ENCODE data around the gene SIM2. TPM values are rescaled to one million over a fixed set of nuclear protein-coding genes. Genes with fewer than 3 reads are reported as not detected.

Gene SIM2
- total and polyA plus RNA-seq, 7 experiments from 2014 or later = 0.12 TPM; not detected in 6

DNA sequence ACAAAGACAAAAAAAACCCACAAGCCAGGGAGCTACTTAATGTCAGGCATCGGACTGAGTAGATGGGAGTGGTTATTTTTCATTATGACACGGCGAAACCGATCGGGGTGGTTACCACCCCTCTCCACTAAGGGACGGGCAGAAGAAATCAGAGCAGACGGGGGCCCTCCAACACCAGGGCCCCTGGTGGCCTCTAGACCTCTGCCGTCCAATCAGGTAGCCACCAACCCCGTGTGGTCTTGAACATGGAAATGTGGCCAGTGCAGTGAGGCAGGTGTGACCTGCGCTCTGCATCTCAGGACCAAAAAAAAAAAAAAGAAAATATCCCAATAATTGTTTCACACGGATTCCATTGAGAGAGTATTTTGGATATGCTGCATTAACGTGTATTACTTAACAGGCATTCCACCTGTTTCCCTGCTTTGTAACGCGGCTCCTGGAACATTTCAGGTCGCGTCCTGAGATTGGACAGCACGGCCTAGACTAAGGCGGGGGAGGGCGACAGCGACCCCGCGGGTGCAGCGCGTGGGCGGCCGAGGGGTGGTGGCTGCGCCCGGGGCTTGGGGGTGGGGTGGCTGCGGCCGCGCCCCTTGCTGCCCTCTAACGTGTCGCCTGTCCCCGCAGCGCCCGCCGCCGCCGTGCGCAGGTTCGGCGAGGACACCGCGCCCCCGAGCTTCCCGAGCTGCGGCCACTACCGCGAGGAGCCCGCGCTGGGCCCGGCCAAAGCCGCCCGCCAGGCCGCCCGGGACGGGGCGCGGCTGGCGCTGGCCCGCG is 48.3 kb downstream of the SIM2 start:
- Mint-ChIP-seq H3K27me3 (peaks cover 45 to 69% (median 56%) of the 10 kb centered on the region in 5 donors), H3K9me3 (no peaks in the 10 kb centered on the region), H3K4me3 (peak overlapping the region in 9 of 10 donors; percentile 36 to 79 (median 64)), H3K36me3 (peaks cover 0 to 29% (median 21%) of the 10 kb centered on the region in 5 donors), H3K27ac (no peak overlapping the region), H3K4me1 (peaks cover 9 to 23% (median 17%) of the 10 kb centered on the region in 7 donors)
- Histone ChIP-seq H3K27me3 (ENCODE audit: control insufficient read depth in 2 of 2, insufficient read depth in 2 of 2, low read length in 2 of 2) (no peaks in the 10 kb centered on the region), H3K27ac (ENCODE audit: low read depth, low read length) (no peak overlapping the region), H3K36me3 (ENCODE audit: control insufficient read depth in 2 of 3, insufficient read depth in 3 of 3, low read length in 3 of 3) (no peaks in the 10 kb centered on the region), H3K9me3 (ENCODE audit: control insufficient read depth in 2 of 3, low read length in 3 of 3) (no peaks in the 10 kb centered on the region), H3K4me1 (ENCODE audit: control insufficient read depth in 2 of 2, insufficient read depth in 2 of 2, low read length in 2 of 2) (no peaks in the 10 kb centered on the region), H3K4me3 (ENCODE audit: low read length) (no peak overlapping the region)
- DNase-seq (no peak), ATAC-seq (no peak)
- ChIA-PET POLR2A (no interaction called here), CTCF (no interaction called here)
- intact Hi-C loops (cut with micrococcal nuclease) = loop anchor here in 1 of 2 donors (2.0 kb wide), 1 partner anchor 180 kb away; no protein-coding TSS in a partner anchor

DNA sequence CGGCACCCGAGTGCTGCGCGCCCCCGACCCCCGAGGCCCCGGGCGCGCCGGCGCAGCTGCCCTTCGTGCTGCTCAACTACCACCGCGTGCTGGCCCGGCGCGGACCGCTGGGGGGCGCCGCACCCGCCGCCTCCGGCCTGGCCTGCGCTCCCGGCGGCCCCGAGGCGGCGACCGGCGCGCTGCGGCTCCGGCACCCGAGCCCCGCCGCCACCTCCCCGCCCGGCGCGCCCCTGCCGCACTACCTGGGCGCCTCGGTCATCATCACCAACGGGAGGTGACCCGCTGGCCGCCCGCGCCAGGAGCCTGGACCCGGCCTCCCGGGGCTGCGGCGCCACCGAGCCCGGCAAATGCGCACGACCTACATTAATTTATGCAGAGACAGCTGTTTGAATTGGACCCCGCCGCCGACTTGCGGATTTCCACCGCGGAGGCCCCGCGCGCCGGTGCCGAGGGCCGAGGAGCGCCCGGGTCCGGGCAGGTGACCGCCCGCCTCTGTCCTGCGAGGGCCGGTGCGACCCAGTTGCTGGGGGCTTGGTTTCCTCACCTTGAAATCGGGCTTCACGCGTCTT is 49.0 kb downstream of the SIM2 start:
- Mint-ChIP-seq H3K4me1 (peaks cover 9 to 23% (median 17%) of the 10 kb centered on the region in 7 donors), H3K27me3 (peaks cover 45 to 69% (median 56%) of the 10 kb centered on the region in 5 donors), H3K9me3 (no peaks in the 10 kb centered on the region), H3K36me3 (peaks cover 0 to 36% (median 25%) of the 10 kb centered on the region in 5 donors), H3K27ac (no peak overlapping the region), H3K4me3 (peak overlapping the region in 9 of 10 donors; percentile 21 to 81 (median 57))
- Histone ChIP-seq H3K27ac (ENCODE audit: low read depth, low read length) (no peak overlapping the region), H3K27me3 (ENCODE audit: control insufficient read depth in 2 of 2, insufficient read depth in 2 of 2, low read length in 2 of 2) (no peaks in the 10 kb centered on the region), H3K4me3 (ENCODE audit: low read length) (no peak overlapping the region), H3K4me1 (ENCODE audit: control insufficient read depth in 2 of 2, insufficient read depth in 2 of 2, low read length in 2 of 2) (no peaks in the 10 kb centered on the region), H3K36me3 (ENCODE audit: control insufficient read depth in 2 of 3, insufficient read depth in 3 of 3, low read length in 3 of 3) (no peaks in the 10 kb centered on the region), H3K9me3 (ENCODE audit: control insufficient read depth in 2 of 3, low read length in 3 of 3) (no peaks in the 10 kb centered on the region)
- CTCF ChIA-PET = no interaction called here
- ATAC-seq (peak; percentile 49), DNase-seq (peak in 3 of 9 donors; percentile 10 to 59 (median 10))
- intact Hi-C loops (cut with micrococcal nuclease) = loop anchor here in 1 of 2 donors (2.0 kb wide), 1 partner anchor 179 kb away; no protein-coding TSS in a partner anchor
- POLR2A ChIA-PET = no interaction called here

DNA sequence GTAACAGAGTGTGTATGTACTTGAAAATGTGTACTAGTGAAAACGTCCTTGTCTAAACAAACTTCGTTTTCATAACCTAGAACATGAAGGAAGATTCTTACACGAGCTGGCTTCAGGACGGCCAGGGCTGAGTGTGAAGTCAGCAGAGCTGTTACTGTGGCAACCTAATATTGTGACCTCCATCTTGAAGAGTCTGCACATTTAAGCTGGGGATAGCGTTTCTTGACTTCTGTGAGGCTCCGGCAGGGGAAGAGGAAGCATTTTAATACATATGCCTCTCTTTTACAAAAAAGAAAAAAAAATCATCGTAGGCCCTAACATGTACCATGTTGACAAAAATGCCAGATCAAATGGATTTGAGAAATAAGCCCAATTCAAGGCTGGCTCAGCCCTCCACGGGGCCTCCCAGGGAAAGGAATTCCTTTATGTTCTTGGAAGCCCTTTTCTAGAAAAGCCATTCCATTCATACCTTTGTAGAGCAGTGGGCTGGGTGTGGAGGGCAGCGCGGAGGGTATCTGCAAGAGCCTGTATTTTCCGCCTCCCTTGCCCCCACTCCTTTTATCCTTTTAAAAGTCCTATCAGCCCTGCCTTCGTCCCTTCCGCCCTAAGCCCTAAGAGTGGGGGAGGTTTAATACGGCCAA is 51.1 kb downstream of the SIM2 start:
- H3K9me3 Mint-ChIP-seq = no peaks in the 10 kb centered on the region
- intact Hi-C loops (cut with micrococcal nuclease) = no loop called here
- H3K4me3 Mint-ChIP-seq = peak overlapping the region in 1 of 10 donors; percentile 27
- Histone ChIP-seq H3K4me3 (ENCODE audit: low read length) (no peak overlapping the region), H3K4me1 (ENCODE audit: control insufficient read depth in 2 of 2, insufficient read depth in 2 of 2, low read length in 2 of 2) (no peaks in the 10 kb centered on the region), H3K27ac (ENCODE audit: low read depth, low read length) (no peak overlapping the region), H3K27me3 (ENCODE audit: control insufficient read depth in 2 of 2, insufficient read depth in 2 of 2, low read length in 2 of 2) (no peaks in the 10 kb centered on the region), H3K36me3 (ENCODE audit: control insufficient read depth in 2 of 3, insufficient read depth in 3 of 3, low read length in 3 of 3) (no peaks in the 10 kb centered on the region), H3K9me3 (ENCODE audit: control insufficient read depth in 2 of 3, low read length in 3 of 3) (no peaks in the 10 kb centered on the region)
- peaks cover 9 to 23% (median 17%) of the 10 kb centered on the region in 7 donors for H3K4me1 Mint-ChIP-seq
- ChIA-PET POLR2A (no interaction called here), CTCF (no interaction called here)
- DNase-seq (no peak), ATAC-seq (no peak)
- H3K27me3 Mint-ChIP-seq = peaks cover 37 to 50% (median 43%) of the 10 kb centered on the region in 5 donors
- peaks cover 0 to 58% (median 46%) of the 10 kb centered on the region in 5 donors for H3K36me3 Mint-ChIP-seq
- H3K27ac Mint-ChIP-seq = no peak overlapping the region

DNA sequence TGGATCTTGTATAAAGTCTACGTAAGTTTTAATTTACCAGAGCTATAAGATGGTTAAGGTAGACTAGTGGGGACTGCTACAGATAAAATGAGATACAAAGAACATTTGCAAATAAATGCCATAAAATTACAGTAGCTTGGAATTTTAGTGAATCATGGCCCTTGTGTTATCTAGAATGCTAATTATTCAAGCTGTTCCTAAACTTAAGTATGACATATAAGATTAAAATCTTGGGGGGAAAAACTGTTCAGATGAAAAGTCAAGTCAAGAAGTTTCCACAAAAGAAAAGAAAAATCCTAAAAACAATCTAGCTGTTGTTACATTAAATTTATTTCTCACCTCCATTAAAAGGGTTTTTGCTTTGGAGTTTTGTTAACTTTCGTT is 51.7 kb downstream of the SIM2 start:
- ChIA-PET CTCF (no interaction called here), POLR2A (no interaction called here)
- Histone ChIP-seq H3K36me3 (ENCODE audit: control insufficient read depth in 2 of 3, insufficient read depth in 3 of 3, low read length in 3 of 3) (peaks cover 0 to 3% (median 0%) of the 10 kb centered on the region in 3 experiments), H3K4me3 (ENCODE audit: low read length) (no peak overlapping the region), H3K27ac (ENCODE audit: low read depth, low read length) (no peak overlapping the region), H3K9me3 (ENCODE audit: control insufficient read depth in 2 of 3, low read length in 3 of 3) (no peaks in the 10 kb centered on the region), H3K27me3 (ENCODE audit: control insufficient read depth in 2 of 2, insufficient read depth in 2 of 2, low read length in 2 of 2) (no peaks in the 10 kb centered on the region), H3K4me1 (ENCODE audit: control insufficient read depth in 2 of 2, insufficient read depth in 2 of 2, low read length in 2 of 2) (no peaks in the 10 kb centered on the region)
- Mint-ChIP-seq H3K36me3 (peaks cover 0 to 63% (median 50%) of the 10 kb centered on the region in 5 donors), H3K4me1 (peaks cover 9 to 23% (median 17%) of the 10 kb centered on the region in 7 donors), H3K4me3 (no peak overlapping the region), H3K27me3 (peaks cover 32 to 45% (median 38%) of the 10 kb centered on the region in 5 donors), H3K9me3 (no peaks in the 10 kb centered on the region), H3K27ac (no peak overlapping the region)
- no peak for ATAC-seq
- DNase-seq = no peak
- intact Hi-C loops (cut with micrococcal nuclease) = no loop called here

DNA sequence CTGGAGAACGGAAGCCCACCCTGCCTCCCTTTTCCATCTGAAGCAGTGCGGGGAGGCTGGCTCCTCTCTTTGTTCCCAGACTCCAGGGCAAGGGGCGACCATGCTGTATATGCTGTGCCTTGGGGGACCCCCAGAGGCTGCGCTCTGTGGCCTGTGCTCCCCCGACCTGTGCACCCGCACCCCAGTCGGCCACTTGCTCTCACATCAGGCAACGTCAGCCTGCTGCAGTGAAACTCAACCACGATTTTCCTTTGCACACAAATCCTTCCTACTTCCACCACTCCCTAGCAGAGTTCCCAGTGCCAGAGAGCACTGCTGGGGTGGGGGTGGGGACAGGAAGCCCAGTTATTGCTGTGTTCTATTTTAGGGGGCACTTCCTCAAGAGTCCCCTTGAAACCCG is 52.5 kb downstream of the SIM2 start:
- Histone ChIP-seq H3K27me3 (ENCODE audit: control insufficient read depth in 2 of 2, insufficient read depth in 2 of 2, low read length in 2 of 2) (no peaks in the 10 kb centered on the region), H3K9me3 (ENCODE audit: control insufficient read depth in 2 of 3, low read length in 3 of 3) (no peaks in the 10 kb centered on the region), H3K27ac (ENCODE audit: low read depth, low read length) (no peak overlapping the region), H3K4me3 (ENCODE audit: low read length) (no peak overlapping the region), H3K4me1 (ENCODE audit: control insufficient read depth in 2 of 2, insufficient read depth in 2 of 2, low read length in 2 of 2) (no peaks in the 10 kb centered on the region), H3K36me3 (ENCODE audit: control insufficient read depth in 2 of 3, insufficient read depth in 3 of 3, low read length in 3 of 3) (peaks cover 0 to 7% (median 0%) of the 10 kb centered on the region in 3 experiments)
- CTCF ChIA-PET = no interaction called here
- Mint-ChIP-seq H3K4me3 (no peak overlapping the region), H3K27ac (no peak overlapping the region), H3K4me1 (peaks cover 9 to 22% (median 16%) of the 10 kb centered on the region in 7 donors), H3K36me3 (peaks cover 0 to 69% (median 55%) of the 10 kb centered on the region in 5 donors), H3K27me3 (peaks cover 26 to 37% (median 34%) of the 10 kb centered on the region in 5 donors), H3K9me3 (no peaks in the 10 kb centered on the region)
- POLR2A ChIA-PET = no interaction called here
- intact Hi-C loops (cut with micrococcal nuclease) = no loop called here
- ATAC-seq (no peak), DNase-seq (no peak)

DNA sequence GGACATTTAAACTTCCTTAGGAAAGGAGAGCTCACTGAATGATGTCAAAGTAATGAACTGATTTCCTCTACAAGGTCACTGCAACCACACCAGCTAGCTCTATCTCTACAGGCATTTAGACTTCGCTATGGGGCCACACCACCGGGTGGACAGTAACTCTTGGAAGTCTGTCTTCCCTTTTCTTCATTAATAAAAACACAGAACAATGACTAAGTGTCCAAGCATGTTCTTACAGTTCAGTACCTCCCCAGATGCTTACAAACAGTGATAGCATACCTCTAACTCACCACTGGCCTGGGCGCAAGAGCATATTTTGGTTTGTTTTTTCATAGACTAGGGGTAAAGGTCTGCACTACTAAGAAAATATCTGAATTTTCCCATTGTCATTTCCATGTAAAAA is 54.6 kb downstream of the SIM2 start:
- ChIA-PET POLR2A (no interaction called here), CTCF (no interaction called here)
- DNase-seq = no peak
- H3K4me3 Mint-ChIP-seq = no peak overlapping the region
- peaks cover 0 to 8% (median 3%) of the 10 kb centered on the region in 7 donors for H3K4me1 Mint-ChIP-seq
- Histone ChIP-seq H3K9me3 (ENCODE audit: control insufficient read depth in 2 of 3, low read length in 3 of 3) (no peaks in the 10 kb centered on the region), H3K27ac (ENCODE audit: low read depth, low read length) (no peak overlapping the region), H3K36me3 (ENCODE audit: control insufficient read depth in 2 of 3, insufficient read depth in 3 of 3, low read length in 3 of 3) (peaks cover 0 to 7% (median 0%) of the 10 kb centered on the region in 3 experiments), H3K27me3 (ENCODE audit: control insufficient read depth in 2 of 2, insufficient read depth in 2 of 2, low read length in 2 of 2) (no peaks in the 10 kb centered on the region), H3K4me1 (ENCODE audit: control insufficient read depth in 2 of 2, insufficient read depth in 2 of 2, low read length in 2 of 2) (no peaks in the 10 kb centered on the region), H3K4me3 (ENCODE audit: low read length) (no peak overlapping the region)
- ATAC-seq = no peak
- no peak overlapping the region for H3K27ac Mint-ChIP-seq
- H3K27me3 Mint-ChIP-seq = peaks cover 12 to 23% (median 20%) of the 10 kb centered on the region in 5 donors
- intact Hi-C loops (cut with micrococcal nuclease) = no loop called here
- H3K36me3 Mint-ChIP-seq = peaks cover 0 to 74% (median 58%) of the 10 kb centered on the region in 5 donors
- no peaks in the 10 kb centered on the region for H3K9me3 Mint-ChIP-seq
